ENCODE measurements around the gene CXCR6.
A peak's percentile ranks its signal among the peaks of the same experiment; 100 is the strongest.
"Not testable (repeated sequence)": the region's sequence is repeated elsewhere in the genome, so short reads cannot be mapped to it uniquely, and the experiment has no call there.

The CXCR6 gene

GRCh38 chr3:45988362-45988761, 45.1 kb downstream of the CXCR6 start:
- no peak for DNase-seq (ENCODE audit: low read depth in 2 of 2)

- peak in 1 of 2 experiments; percentile 48 for DNase-seq (ENCODE audit: low read depth in 2 of 2)
Measured at GRCh38 chr3:45988804-45989203, 45.5 kb downstream of the CXCR6 start.

GRCh38 chr3:45990181-45990580, 46.9 kb downstream of the CXCR6 start:
- DNase-seq (ENCODE audit: low read depth in 2 of 2): no peak

- no peak for DNase-seq (ENCODE audit: low read depth in 2 of 2)
Measured at GRCh38 chr3:45991341-45991740, 48.1 kb downstream of the CXCR6 start.

- DNase-seq (ENCODE audit: low read depth in 2 of 2): no peak
Measured at GRCh38 chr3:45992133-45992729, 49.0 kb downstream of the CXCR6 start.

- DNase-seq (ENCODE audit: low read depth in 2 of 2): peak; percentile 88
Measured at GRCh38 chr3:45992821-45993221, 49.6 kb downstream of the CXCR6 start.

- DNase-seq (ENCODE audit: low read depth in 2 of 2): no peak
Measured at GRCh38 chr3:45993421-45994027, 50.3 kb downstream of the CXCR6 start.

- DNase-seq (ENCODE audit: low read depth in 2 of 2): no peak
Measured at GRCh38 chr3:45994419-45995235, 51.4 kb downstream of the CXCR6 start.

GRCh38 chr3:45995236-45996192, 52.2 kb downstream of the CXCR6 start, which contains the start of gene FYCO1:
Gene FYCO1, minus strand, starts transcription at chr3:45995824. Its CDS starts 10,914 bp downstream, at chr3:45984910.
- peak in 1 of 2 experiments; percentile 50 for DNase-seq (ENCODE audit: low read depth in 2 of 2)

- not testable (repeated sequence) for DNase-seq (ENCODE audit: low read depth in 2 of 2)
Measured at GRCh38 chr3:45997499-45997898, 54.2 kb downstream of the CXCR6 start.

GRCh38 chr3:45997942-45998341, 54.7 kb downstream of the CXCR6 start:
- DNase-seq (ENCODE audit: low read depth in 2 of 2): no peak
